GM18870 (cell line): Measurements from ENCODE around the gene MYL11.
A peak's percentile ranks its signal among the peaks of the same experiment; 100 is the strongest.
"Not testable (repeated sequence)": the region's sequence is repeated elsewhere in the genome, so short reads cannot be mapped to it uniquely, and the experiment has no call there.

Source experiments
- ATAC-seq: cut with Tn5 transposase; IDR thresholded peaks from one replicate; pipeline ENCODE4 v1.9.1; 2021; ENCODE audit warnings: moderate library complexity; ENCODE audit not compliant: unreplicated experiment

The MYL11 gene

DNA sequence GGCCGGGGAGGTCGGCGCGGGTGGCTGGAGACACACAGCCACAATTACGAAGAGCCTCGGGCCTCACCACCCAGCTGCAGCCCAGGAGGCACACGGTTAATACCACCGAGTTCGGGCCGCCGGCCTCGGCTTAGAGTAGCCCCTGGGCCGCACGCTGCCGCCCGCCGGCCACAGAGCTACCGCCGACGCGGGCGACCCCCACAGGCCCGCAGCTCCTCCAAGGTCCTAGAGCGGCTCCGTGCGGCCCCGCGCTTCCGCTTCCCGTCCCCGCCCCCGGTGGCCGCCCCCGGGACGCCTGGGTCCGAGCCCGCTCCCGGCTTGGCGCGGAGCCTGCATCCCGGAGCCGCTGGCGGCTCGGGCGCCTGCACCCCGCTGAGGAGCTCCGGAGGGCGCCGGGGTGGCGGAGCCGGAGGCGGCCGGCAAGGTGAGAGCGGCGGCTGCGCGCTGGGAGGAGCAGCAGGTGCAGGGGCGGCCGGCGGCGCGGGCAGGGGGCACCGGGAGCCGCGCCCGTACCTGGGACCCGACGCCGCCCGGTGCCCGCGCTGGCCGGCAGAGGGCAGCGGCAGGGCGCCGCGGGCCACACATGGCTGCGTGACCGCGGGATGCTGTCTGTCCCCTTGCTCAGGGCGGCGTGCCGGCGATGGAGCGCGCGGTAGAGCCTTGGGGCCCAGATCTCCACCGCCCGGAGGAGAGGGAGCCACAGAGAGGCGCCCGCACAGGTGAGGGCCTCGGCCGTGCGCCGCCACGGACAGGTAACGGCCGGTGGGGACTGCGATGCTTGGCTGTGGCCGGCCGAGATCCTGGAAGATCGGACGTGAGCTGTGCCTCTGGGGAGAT, 20.8 kb downstream of the MYL11 start, which contains the start of gene ZNF48:
TSS of gene ZNF48 (plus strand) at position 266 of the 837 bp plus-strand sequence. CDS start at position 641, 375 bp downstream.
- ATAC-seq, result no peak

- ATAC-seq, result no peak
Observed at GRCh38 chr16:30395992-30396585, 21.5 kb downstream of the MYL11 start.

DNA sequence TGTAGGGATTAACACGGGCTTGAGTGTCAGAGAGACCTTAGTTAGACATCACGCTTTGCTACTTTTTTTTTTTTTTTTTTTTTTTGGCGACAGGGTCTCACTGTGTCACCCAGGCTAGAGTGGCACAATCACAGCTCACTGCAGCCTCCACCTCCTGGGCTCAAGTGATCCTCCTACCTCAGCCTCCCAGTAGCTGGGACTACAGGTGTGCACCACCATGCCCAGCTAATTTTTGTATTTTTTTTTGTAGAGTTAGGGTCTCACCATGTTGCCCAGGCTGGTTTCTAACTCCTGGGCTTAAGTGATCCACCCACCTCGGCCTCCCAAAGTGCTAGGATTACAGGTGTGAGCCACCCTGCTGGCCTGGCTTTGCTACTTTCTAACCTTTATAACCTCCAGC, 22.0 kb downstream of the MYL11 start:
- not testable (repeated sequence) for ATAC-seq

DNA sequence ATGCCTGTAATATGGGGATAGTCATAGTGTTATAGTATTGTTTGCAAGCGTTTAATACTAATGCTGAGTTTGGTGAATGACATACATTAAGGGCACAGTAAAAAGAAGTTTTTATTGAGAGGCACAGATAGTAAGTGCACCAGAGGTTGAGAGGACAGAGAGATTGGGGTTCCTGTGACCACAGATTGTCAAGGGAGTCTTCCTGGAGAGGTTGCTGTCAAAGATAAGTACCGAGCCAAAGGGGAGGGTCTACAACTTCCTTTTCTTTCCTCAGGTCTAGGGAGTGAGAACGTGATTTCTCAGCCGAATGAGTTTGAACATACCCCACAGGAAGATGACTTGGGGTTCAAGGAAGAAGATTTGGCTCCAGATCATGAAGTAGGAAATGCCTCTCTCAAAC, 22.5 kb downstream of the MYL11 start:
- no peak for ATAC-seq

- ATAC-seq, result no peak
Observed at GRCh38 chr16:30397776-30398660, 23.4 kb downstream of the MYL11 start.

DNA sequence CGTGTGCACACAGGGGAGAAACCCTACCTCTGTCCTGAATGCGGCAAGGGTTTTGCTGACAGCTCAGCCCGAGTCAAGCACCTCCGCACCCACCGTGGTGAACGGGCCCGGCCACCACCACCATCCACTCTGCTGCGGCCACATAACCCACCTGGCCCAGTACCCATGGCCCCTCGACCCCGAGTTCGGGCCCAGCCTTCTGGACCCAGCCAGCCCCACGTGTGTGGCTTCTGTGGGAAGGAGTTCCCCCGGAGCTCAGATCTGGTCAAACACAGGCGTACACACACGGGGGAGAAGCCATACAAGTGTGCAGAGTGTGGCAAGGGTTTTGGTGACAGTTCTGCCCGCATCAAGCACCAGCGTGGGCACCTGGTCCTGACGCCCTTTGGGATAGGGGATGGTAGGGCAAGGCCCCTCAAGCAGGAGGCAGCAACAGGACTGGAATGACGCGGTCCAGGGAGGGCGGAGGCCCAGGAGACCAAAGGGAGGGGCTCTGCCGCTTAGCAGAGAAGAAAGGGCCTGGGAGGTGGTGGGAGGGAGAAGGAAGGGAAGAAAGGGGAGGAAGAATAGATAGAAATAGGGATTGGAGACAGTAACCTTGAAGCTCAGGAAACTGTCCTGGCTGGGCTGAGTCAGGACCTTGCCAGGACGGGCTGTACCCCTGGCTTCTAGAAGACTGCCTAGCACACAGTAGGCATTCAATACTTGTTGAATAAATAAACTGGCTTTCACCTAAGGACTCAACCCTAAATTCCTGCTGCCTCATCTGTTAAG, 24.2 kb downstream of the MYL11 start:
- no peak for ATAC-seq

- no peak for ATAC-seq
Observed at GRCh38 chr16:30399435-30400186, 25.0 kb downstream of the MYL11 start.

DNA sequence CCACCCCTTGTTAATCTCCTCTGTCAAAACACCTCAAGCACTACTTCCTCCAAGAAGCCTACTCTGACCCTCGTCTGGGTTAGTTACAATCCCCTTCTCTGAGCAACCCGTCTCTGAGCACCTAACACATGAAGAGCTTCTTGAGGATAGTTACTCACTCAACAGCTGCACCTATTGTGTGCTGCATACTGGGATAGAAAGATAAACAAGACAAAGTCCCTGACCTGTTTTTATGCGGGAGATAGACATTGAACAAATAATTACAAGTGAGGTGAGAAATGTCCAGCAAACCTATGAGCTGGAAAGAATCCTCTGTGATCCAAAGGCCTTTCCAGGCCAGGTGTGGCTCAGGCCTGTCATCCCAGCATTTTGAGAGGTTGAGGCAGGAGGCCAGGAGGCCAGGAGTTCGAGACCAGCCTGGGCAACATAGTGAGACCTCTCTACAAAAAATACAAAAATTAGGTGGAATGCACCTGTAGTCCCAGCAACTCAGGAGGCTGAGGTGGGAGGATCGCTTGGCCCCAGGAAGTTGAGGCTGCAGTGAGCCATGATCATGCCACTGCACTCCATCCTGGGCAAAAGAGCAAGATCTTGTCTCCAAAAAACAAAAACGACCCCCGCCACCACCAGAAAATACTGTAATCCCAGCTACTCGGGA, 27.3 kb downstream of the MYL11 start:
- ATAC-seq, result no peak

- no peak for ATAC-seq
Observed at GRCh38 chr16:30406795-30407101, 32.1 kb downstream of the MYL11 start.

- peak; percentile 48 for ATAC-seq
Observed at GRCh38 chr16:30407102-30407803, 32.7 kb downstream of the MYL11 start, which contains the start of gene ZNF771. TSS of gene ZNF771 (plus strand) at chr16:30407606. CDS start at chr16:30408054, 448 bp downstream.

DNA sequence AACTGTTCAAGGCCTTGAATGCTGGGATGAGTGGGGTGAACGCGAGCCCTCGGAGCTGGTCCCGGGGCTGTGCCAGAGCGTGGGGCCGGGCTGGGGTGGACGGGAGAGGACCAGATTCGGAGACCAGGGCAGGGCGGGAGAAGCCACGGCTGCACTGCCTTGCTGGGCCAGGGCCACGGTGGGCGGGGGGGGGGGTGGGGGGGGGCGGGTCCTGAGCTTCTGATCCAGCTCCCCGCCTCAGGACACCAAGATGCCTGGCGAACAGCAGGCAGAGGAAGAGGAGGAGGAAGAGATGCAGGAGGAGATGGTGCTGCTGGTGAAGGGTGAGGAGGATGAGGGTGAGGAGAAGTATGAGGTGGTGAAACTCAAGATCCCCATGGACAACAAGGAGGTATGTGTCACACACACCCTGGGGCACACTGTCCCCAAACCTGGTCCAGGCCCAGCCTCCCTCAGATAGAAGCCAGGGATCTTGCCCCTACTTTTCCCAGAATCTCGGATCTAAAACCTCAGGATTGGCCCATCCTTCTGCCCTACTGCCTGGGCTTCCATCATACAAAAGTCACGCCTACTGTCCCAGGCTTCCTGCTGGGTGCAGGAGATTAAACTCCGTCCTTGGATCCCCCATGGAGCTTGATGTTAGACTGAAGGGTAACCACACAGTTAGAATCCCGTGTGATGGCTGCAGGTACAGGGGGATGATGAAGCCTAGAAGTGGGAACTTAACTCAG, 33.4 kb downstream of the MYL11 start:
- ATAC-seq, result no peak

- ATAC-seq, result peak; percentile 41
Observed at GRCh38 chr16:30409125-30410060, 34.8 kb downstream of the MYL11 start.

DNA sequence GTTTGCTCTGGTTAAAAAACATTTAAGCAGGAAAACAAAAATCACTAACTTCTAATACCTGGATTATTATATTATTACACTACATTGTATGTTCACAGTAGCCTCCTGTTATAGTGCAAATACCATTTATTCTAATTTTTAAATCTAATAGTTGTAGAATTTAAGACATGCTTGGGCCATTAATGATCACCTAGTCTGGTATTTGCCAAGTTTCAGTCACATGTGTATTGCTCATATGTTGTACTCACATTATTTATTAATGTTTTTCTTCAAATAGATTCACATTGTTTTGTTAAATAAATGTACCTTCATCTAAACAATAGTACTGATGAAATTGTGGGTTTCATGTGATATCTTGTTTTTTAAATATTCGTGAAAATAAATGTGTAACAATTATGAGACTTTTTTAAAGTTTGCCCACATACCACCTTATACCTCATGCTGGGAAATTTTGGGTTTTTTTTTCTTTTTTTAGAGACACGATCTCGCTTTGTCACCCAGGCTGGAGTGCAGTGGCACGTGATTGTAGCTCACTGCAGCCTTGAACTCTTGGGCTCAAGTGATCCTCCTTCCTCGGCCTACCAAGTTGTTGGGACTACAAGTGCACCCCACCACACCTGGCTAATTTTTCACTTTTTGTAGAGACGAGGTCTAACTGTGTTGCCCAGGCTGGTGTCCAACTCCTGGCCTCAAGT, 38.7 kb downstream of the MYL11 start:
- no peak for ATAC-seq

DNA sequence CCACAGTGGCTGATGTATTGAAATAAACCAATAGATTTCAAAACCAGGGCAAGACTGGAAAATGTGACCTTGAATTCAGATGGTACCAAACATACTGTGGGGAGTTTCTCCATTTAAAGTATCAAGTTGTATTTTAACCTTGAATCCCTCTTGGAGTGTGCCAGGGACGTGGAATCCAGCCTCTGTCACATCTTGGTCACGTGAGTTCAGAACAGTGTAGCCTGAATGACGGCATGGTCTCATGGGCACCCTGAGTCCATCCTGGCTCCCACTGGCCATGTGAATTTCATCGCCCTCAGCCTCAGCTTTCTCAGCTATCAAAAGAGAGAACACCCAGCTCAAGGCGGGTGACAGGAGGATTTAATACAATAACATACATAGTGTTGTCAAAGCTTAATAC, 39.6 kb downstream of the MYL11 start:
- ATAC-seq, result no peak

- ATAC-seq, result no peak
Observed at GRCh38 chr16:30416047-30416603, 41.5 kb downstream of the MYL11 start.
